GM23248 (cell line): ENCODE results near the gene NENF. TPM values are rescaled to one million over a fixed set of nuclear protein-coding genes. Genes with fewer than 3 reads are reported as not detected.
A peak's percentile ranks its signal among the peaks of the same experiment; 100 is the strongest.

Experiments used
- DNase-seq: peaks from one replicate; pipeline ENCODE4 v3.0.0-alpha.2; 2015
- H2AFZ ChIP-seq: fragments of 200-600 bp; sonication (generic); 2 replicates; pipeline ENCODE4 v1.6.1; 2016; ENCODE audit warnings: antibody characterized with exemption
- H3F3A ChIP-seq: fragments of 200-600 bp; sonication (generic); 2 replicates; pipeline ENCODE4 v1.6.1; 2016; ENCODE audit warnings: mild to moderate bottlenecking, antibody characterized with exemption, mixed run types; ENCODE audit not compliant: insufficient read depth
- H3K27ac ChIP-seq: fragments of 200-600 bp; sonication (generic); 2 replicates; pipeline ENCODE4 v1.5.1; 2016; ENCODE audit warnings: mild to moderate bottlenecking
- H3K27me3 ChIP-seq: fragments of 200-600 bp; sonication (generic); replicated peaks from 2 replicates; pipeline ENCODE4 v1.6.1; 2016; ENCODE audit warnings: mild to moderate bottlenecking; ENCODE audit not compliant: insufficient read depth
- H3K36me3 ChIP-seq: fragments of 200-600 bp; sonication (generic); 2 replicates; pipeline ENCODE4 v1.6.1; 2016; ENCODE audit warnings: low read depth, mild to moderate bottlenecking
- H3K4me1 ChIP-seq: fragments of 200-600 bp; sonication (generic); 2 replicates; pipeline ENCODE4 v1.6.1; 2016; ENCODE audit warnings: mild to moderate bottlenecking; ENCODE audit not compliant: insufficient read depth
- H3K4me2 ChIP-seq: fragments of 200-600 bp; sonication (generic); one replicate; pipeline ENCODE4 v1.6.1; 2016; ENCODE audit warnings: mild to moderate bottlenecking; ENCODE audit not compliant: unreplicated experiment
- H3K4me3 ChIP-seq: fragments of 200-600 bp; sonication (generic); 2 replicates; pipeline ENCODE4 v1.5.1; 2016; ENCODE audit warnings: mild to moderate bottlenecking
- H3K79me2 ChIP-seq: fragments of 200-600 bp; sonication (generic); 2 replicates; pipeline ENCODE4 v1.6.1; 2016; ENCODE audit warnings: mild to moderate bottlenecking; ENCODE audit not compliant: insufficient read depth
- H3K9ac ChIP-seq: fragments of 200-600 bp; sonication (generic); 2 replicates; pipeline ENCODE4 v1.6.1; 2016; ENCODE audit warnings: mild to moderate bottlenecking
- H3K9me2 ChIP-seq: fragments of 200-600 bp; sonication (generic); 2 replicates; pipeline ENCODE4 v1.6.1; 2016; ENCODE audit warnings: mixed run types, mild to moderate bottlenecking, moderate library complexity; ENCODE audit not compliant: insufficient read depth
- H3K9me3 ChIP-seq: fragments of 200-600 bp; sonication (generic); one replicate; pipeline ENCODE4 v1.6.1; 2017; ENCODE audit warnings: low read depth
- H4K20me1 ChIP-seq: fragments of 200-600 bp; sonication (generic); 2 replicates; pipeline ENCODE4 v1.6.0; 2016; ENCODE audit not compliant: insufficient read depth
- EZH2 ChIP-seq: fragments of 200-600 bp; sonication (generic); IDR thresholded peaks from 2 replicates; pipeline ENCODE4 v1.6.1; 2018; ENCODE audit warnings: antibody characterized with exemption, mild to moderate bottlenecking; ENCODE audit not compliant: insufficient read depth, poor library complexity, severe bottlenecking
- EZH2phosphoT487 ChIP-seq: fragments of 200-600 bp; sonication (generic); IDR thresholded peaks from 2 replicates; pipeline ENCODE4 v1.6.1; 2018; ENCODE audit warnings: antibody characterized with exemption, moderate library complexity, mild to moderate bottlenecking, low read depth; ENCODE audit not compliant: insufficient read depth
- WGBS, 2 experiments: methylation state at CpG; one replicate each; pipeline ENCODE4 v1.1.6; 2015 to 2017; ENCODE audit warnings: low lambda C conversion rate in 2 of 2, low coverage in 1 of 2; ENCODE audit errors: missing lambda C conversion rate in 2 of 2; 5-methylcytosine and 5-hydroxymethylcytosine counted together
- in situ Hi-C: fragments of 300-500 bp; cut with MboI; formaldehyde crosslinking; loops from 2 replicates; pipeline ENCODE4 v1.15.0; 2020
- polyA plus RNA-seq: library from polyadenylated mRNA; unstranded; fragments of >200 nt; fragmentation: Nextera tagmentation; extraction: Ambion mirVana; gene quantifications from 2 replicates; pipeline ENCODE4 v1.2.1, GENCODE V29; 2016
- total RNA-seq: library from RNA; depleted of rRNA; stranded (reverse); fragments of >200 nt; shearing (Covaris generic); gene quantifications from 2 replicates; pipeline ENCODE4 v1.2.3, GENCODE V29; 2014

The NENF gene
- total and polyA plus RNA-seq, 2 experiments from 2014 or later, result 86.9 to 162 TPM

DNA sequence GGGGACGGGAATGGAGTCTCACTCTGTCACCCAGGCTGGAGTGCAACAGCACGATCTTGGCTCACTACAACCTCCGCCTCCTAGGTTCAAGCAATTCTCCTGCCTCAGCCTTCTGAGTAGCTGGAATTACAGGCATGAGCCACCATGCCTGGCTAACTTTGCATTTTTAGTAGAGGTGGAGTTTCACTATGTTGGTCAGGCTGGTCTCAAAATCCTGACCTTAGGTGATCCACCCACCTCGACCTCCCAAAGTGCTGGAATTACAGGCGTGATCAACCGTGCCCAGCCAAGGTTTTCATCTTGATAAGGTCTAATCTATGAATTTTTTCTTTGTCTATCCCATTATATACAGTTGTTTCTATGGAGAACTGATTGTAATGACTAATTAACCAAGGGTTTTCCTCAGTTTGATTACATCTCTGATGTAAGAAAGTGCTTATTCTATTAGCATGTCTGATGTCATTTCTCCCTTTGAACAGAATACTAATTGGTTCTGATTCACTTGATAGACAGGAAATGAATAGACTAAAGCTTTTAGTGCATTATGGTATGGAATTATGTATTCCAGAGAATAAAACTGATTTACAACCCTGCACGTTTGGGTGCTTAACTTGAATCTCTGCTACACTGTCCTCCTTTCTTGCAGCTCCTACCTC lies 29.9 kb upstream of the NENF start:
- in situ Hi-C loops, result no loop called here
- Histone ChIP-seq H2AFZ (no peak overlapping the region), H3K27me3 (no peaks in the 10 kb centered on the region), H3K9me2 (no peaks in the 10 kb centered on the region), H3K27ac (no peak overlapping the region), H3K9me3 (no peaks in the 10 kb centered on the region), H3K4me3 (no peak overlapping the region), H3K9ac (no peak overlapping the region), H3K79me2 (no peaks in the 10 kb centered on the region), H3K36me3 (no peaks in the 10 kb centered on the region), H3F3A (peaks cover 15% of the 10 kb centered on the region; the same call in 1 of the 2 replicates), H4K20me1 (no peaks in the 10 kb centered on the region), H3K4me2 (no peak overlapping the region), H3K4me1 (no peaks in the 10 kb centered on the region; the same call in 1 of the 2 replicates)
- DNase-seq, result no peak
- TF ChIP-seq EZH2phosphoT487 (no peak), EZH2 (no peak)
- 89% methylated on average over 7 of the region's 7 CpGs for WGBS, 2 experiments

DNA sequence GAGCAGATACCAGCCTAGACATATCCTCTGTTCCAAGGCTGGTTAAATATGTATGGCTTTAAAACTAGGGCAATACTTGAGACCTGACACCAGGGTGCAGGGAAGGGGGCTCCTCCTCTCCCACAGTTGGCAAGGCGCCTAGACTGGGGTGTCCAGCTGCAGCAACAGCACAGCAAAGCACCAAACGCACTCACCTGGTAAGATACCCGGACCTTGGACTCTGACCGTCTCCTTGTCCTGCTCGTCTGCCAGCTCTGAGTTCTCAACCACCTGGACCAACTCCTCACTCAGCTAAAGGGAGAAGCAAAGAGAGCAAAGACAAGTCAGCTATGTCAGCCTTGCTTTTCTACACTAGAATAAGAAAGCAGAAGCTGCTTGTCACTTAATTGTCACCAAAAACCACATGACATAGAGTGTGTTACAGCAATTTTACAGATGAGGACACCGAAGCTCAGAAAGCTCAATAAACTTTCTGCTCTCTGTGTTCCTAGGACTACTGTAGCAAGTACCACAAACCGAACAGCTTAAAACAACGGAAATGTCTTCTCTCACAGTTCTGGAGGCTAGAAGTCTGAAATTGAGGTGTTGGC lies 22.4 kb upstream of the NENF start:
- no peak overlapping the region for H3K9ac ChIP-seq
- no peaks in the 10 kb centered on the region for H4K20me1 ChIP-seq
- no peaks in the 10 kb centered on the region for H3K9me2 ChIP-seq
- H3K4me1 ChIP-seq, result no peaks in the 10 kb centered on the region
- DNase-seq, result no peak
- H3K4me3 ChIP-seq, result no peak overlapping the region
- H2AFZ ChIP-seq, result no peak overlapping the region
- in situ Hi-C loops, result no loop called here
- H3K79me2 ChIP-seq, result no peaks in the 10 kb centered on the region
- H3K27ac ChIP-seq, result no peak overlapping the region
- H3F3A ChIP-seq, result no peaks in the 10 kb centered on the region
- no peaks in the 10 kb centered on the region for H3K36me3 ChIP-seq
- H3K27me3 ChIP-seq, result no peaks in the 10 kb centered on the region
- H3K9me3 ChIP-seq, result no peaks in the 10 kb centered on the region
- WGBS, 2 experiments, result 90 to 93% methylated on average over 8 of the region's 8 CpGs
- no peak overlapping the region for H3K4me2 ChIP-seq
- TF ChIP-seq EZH2 (no peak), EZH2phosphoT487 (no peak)

DNA sequence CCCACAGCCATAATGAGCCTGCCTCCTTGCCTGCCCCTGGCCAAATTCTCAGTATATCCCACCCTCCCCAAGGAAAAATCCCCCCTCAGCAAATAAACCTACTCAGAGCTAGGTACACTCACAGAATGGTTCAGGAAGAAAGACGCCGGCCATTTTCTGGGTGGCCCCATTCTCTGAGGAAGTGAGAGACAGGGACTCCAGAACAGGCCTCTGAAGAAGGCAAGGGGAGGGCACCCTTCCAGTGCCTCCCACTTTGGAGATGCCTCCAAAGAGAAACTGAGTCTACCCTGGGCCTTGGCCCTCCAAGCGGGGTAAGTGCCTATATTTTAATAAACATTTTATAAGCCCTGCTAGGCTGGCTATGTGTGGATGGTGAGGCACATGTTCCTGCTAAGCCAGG lies 20.3 kb upstream of the NENF start:
- Histone ChIP-seq H4K20me1 (no peaks in the 10 kb centered on the region), H3K4me1 (no peaks in the 10 kb centered on the region), H3F3A (no peaks in the 10 kb centered on the region), H2AFZ (no peak overlapping the region), H3K9me2 (no peaks in the 10 kb centered on the region), H3K9me3 (no peaks in the 10 kb centered on the region), H3K9ac (no peak overlapping the region), H3K36me3 (no peaks in the 10 kb centered on the region), H3K27ac (no peak overlapping the region), H3K27me3 (no peaks in the 10 kb centered on the region), H3K79me2 (no peaks in the 10 kb centered on the region), H3K4me2 (no peak overlapping the region), H3K4me3 (no peak overlapping the region)
- TF ChIP-seq EZH2 (no peak), EZH2phosphoT487 (no peak)
- no peak for DNase-seq
- in situ Hi-C loops, result no loop called here
- 85 to 88% methylated on average over 3 of the region's 3 CpGs for WGBS, 2 experiments

DNA sequence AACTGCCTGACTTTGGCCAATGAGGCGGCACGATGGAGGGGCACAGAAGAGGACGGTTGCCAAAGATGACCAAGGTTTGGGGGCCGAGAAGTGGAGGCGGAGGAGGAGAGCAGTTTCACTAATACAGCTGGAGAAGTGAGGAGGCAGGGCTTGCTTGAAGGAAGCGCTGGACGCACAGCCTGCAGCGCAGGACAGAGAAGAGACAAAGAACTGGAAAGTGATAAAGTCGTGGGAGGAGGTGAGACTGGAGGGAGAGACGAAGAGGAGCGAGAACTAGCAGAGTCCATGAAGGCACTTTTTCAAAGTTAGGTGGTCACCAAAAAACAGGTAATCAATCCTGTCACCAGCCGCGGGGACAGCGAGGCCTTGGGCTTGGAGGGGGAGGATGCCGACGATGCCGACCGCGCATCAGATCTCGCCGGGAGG lies 18.8 kb upstream of the NENF start:
- Histone ChIP-seq H3K36me3 (no peaks in the 10 kb centered on the region), H3K9me2 (no peaks in the 10 kb centered on the region), H4K20me1 (no peaks in the 10 kb centered on the region), H3K79me2 (no peaks in the 10 kb centered on the region), H3K27me3 (no peaks in the 10 kb centered on the region), H3K4me3 (peak overlapping the region; percentile 98), H3K9me3 (no peaks in the 10 kb centered on the region), H3F3A (no peaks in the 10 kb centered on the region), H3K27ac (no peak overlapping the region), H2AFZ (peak overlapping the region; percentile 99), H3K4me1 (no peaks in the 10 kb centered on the region), H3K4me2 (peak overlapping the region; percentile 92), H3K9ac (peak overlapping the region; percentile 69)
- in situ Hi-C loops, result no loop called here
- TF ChIP-seq EZH2phosphoT487 (no peak), EZH2 (no peak)
- WGBS, 2 experiments, result 17 to 18% methylated on average over 21 of the region's 21 CpGs
- DNase-seq, result peak; percentile 65
